HepG2 (cell line): ENCODE results near the gene HECTD4. TPM values are rescaled to one million over a fixed set of nuclear protein-coding genes. Genes with fewer than 3 reads are reported as not detected.

ENCODE experiments used
- ATAC-seq: fragments of 200-7000 bp; cut with Tn5 transposase; 3 replicates; pipeline ENCODE4 v1.9.1; 2020; ENCODE audit warnings: mild to moderate bottlenecking, moderate library complexity
- BruUV-seq: library from RNA; stranded (reverse); fragments of 400-500 nt; replicated peaks from 2 replicates; lab custom pipeline; 2021; lab: Mats Ljungman, UMichigan
- CTCF ChIA-PET: fragments of 300-600 bp; formaldehyde crosslinking; extraction: SDS; loops from one replicate; lab custom pipeline; 2021; ENCODE audit warnings: low total read pairs, inconsistent platforms, low intra/inter-chr PET ratio; lab: Yijun Ruan, JAX
- POLR2A ChIA-PET: fragments of 350-600 bp; sonication (Branson Sonifier 250); formaldehyde crosslinking; loops from one replicate; lab custom pipeline; 2020; ENCODE audit warnings: antibody characterized with exemption, inconsistent platforms; lab: Yijun Ruan, JAX
- DNase-seq: peaks from one replicate; pipeline ENCODE4 v3.0.0-alpha.2; 2015; ENCODE audit warnings: low spot score
- FAIRE-seq: peaks from 3 replicates; lab custom pipeline; 2011; peaks lifted over from hg19 to GRCh38; lab: Jason Lieb, UNC
- H2AFZ ChIP-seq: one replicate; pipeline ENCODE4 v1.6.1; 2011; ENCODE audit warnings: low read length, inconsistent platforms
- H3K27ac ChIP-seq: fragments of 300-600 bp; 3 replicates; pipeline ENCODE4 v1.8.0; 2011; ENCODE audit warnings: mixed run types, mild to moderate bottlenecking, mixed read lengths, low read length, inconsistent platforms; ENCODE audit not compliant: insufficient read depth; ENCODE audit errors: extremely low read length
- H3K27me3 ChIP-seq, 2 experiments: fragments of 200-600 bp in 1 of 2; 2 replicates in 1 of 2; 3 replicates in 1 of 2; pipeline versions ENCODE4 v1.6.0 to v1.8.0; 2011; ENCODE audit warnings: low read length in 2 of 2, mild to moderate bottlenecking in 2 of 2, moderate library complexity in 2 of 2, inconsistent platforms in 1 of 2; ENCODE audit not compliant: insufficient read depth in 2 of 2, control insufficient read depth in 1 of 2
- H3K36me3 ChIP-seq, 2 experiments: fragments of 200-600 bp in 1 of 2; replicated peaks in 1 of 2; 2 replicates in 1 of 2; 3 replicates in 1 of 2; pipeline versions ENCODE4 v1.5.1 to v1.8.0; 2011; ENCODE audit warnings: low read length in 2 of 2, inconsistent platforms in 1 of 2; ENCODE audit not compliant: insufficient read depth in 2 of 2, control insufficient read depth in 1 of 2
- H3K4me1 ChIP-seq: 2 replicates; pipeline ENCODE4 v1.5.1; 2012; ENCODE audit warnings: low read length, inconsistent platforms; ENCODE audit not compliant: insufficient read depth
- H3K4me2 ChIP-seq: 2 replicates; pipeline ENCODE4 v1.6.0; 2011; ENCODE audit warnings: low read depth, low read length, inconsistent platforms
- H3K4me3 ChIP-seq, 3 experiments: fragments of 200-600 bp in 1 of 3; sonication (generic), shearing (Covaris generic) in 1 of 3; replicated peaks in 1 of 3; 2 replicates each; pipeline ENCODE4 v1.5.1; 2011 to 2016; ENCODE audit warnings: low read length in 3 of 3, inconsistent platforms in 2 of 3, low read depth in 2 of 3, mild to moderate bottlenecking in 2 of 3, control low read depth in 1 of 3, mixed read lengths in 1 of 3; ENCODE audit not compliant: insufficient read depth in 1 of 3
- H3K79me2 ChIP-seq: one replicate; pipeline ENCODE4 v1.6.1; 2011; ENCODE audit warnings: low read length, inconsistent platforms; ENCODE audit not compliant: insufficient read depth
- H3K9ac ChIP-seq: 2 replicates; pipeline ENCODE4 v1.6.0; 2011; ENCODE audit warnings: mild to moderate bottlenecking, low read depth, low read length, inconsistent platforms; ENCODE audit not compliant: insufficient read depth
- H3K9me3 ChIP-seq: 2 replicates; pipeline ENCODE4 v1.5.1; 2012; ENCODE audit warnings: mild to moderate bottlenecking, low read length
- H4K20me1 ChIP-seq: 2 replicates; pipeline ENCODE4 v1.6.0; 2011; ENCODE audit warnings: inconsistent platforms, mild to moderate bottlenecking, low read length, moderate library complexity; ENCODE audit not compliant: insufficient read depth
- AGO1 ChIP-seq: fragments of 200-400 bp; formaldehyde crosslinking; IDR thresholded peaks from 2 replicates; pipeline ENCODE4 v1.6.1; 2017; ENCODE audit warnings: mild to moderate bottlenecking, low read depth, low read length, moderate library complexity; ENCODE audit not compliant: poor library complexity, severe bottlenecking
- GATAD1 ChIP-seq: IDR thresholded peaks from 2 replicates; pipeline ENCODE4 v1.6.1; 2016; ENCODE audit warnings: missing genetic modification reagents, missing compliant biosample characterization
- GPN1 ChIP-seq: sonication (generic); formaldehyde crosslinking; IDR thresholded peaks from 2 replicates; pipeline ENCODE4 v1.5.1; 2020; ENCODE audit warnings: missing genetic modification reagents, borderline replicate concordance
- HIVEP1 ChIP-seq: sonication (generic); formaldehyde crosslinking; IDR thresholded peaks from 2 replicates; pipeline ENCODE4 v1.4.0; 2020; ENCODE audit warnings: mild to moderate bottlenecking, missing genetic modification reagents
- MYC ChIP-seq: sonication (generic); formaldehyde crosslinking; IDR thresholded peaks from 2 replicates; pipeline ENCODE4 v1.9.0; 2021; ENCODE audit warnings: missing genetic modification reagents, borderline replicate concordance
- PHB2 ChIP-seq: fragments of 450-650 bp; IDR thresholded peaks from 2 replicates; pipeline ENCODE4 v1.6.1; 2018; ENCODE audit not compliant: partially characterized antibody
- RELA ChIP-seq: sonication (generic); formaldehyde crosslinking; IDR thresholded peaks from 2 replicates; pipeline ENCODE4 v1.4.0; 2020; ENCODE audit warnings: missing genetic modification reagents
- RFXAP ChIP-seq: sonication (generic); formaldehyde crosslinking; IDR thresholded peaks from 2 replicates; pipeline ENCODE4 v1.4.0; 2020; ENCODE audit warnings: missing genetic modification reagents, borderline replicate concordance
- SRSF9 ChIP-seq: fragments of 200-400 bp; formaldehyde crosslinking; IDR thresholded peaks from 2 replicates; pipeline ENCODE4 v1.6.1; 2018; ENCODE audit warnings: borderline replicate concordance, mild to moderate bottlenecking, low read depth, low read length; ENCODE audit not compliant: insufficient read depth, poor library complexity, severe bottlenecking
- ZBTB8A ChIP-seq: sonication (generic); formaldehyde crosslinking; IDR thresholded peaks from 2 replicates; pipeline ENCODE4 v1.4.0; 2020; ENCODE audit warnings: mild to moderate bottlenecking, low read depth, missing genetic modification reagents, borderline replicate concordance
- ZNF326 ChIP-seq: sonication (generic); formaldehyde crosslinking; IDR thresholded peaks from 2 replicates; pipeline ENCODE4 v1.4.0; 2020; ENCODE audit warnings: missing genetic modification reagents, borderline replicate concordance
- ZNF549 ChIP-seq: sonication (generic); formaldehyde crosslinking; IDR thresholded peaks from 2 replicates; pipeline ENCODE4 v1.5.0; 2020; ENCODE audit warnings: missing genetic modification reagents
- ZNF562 ChIP-seq: sonication (generic); formaldehyde crosslinking; IDR thresholded peaks from 2 replicates; pipeline ENCODE4 v1.8.0; 2022; ENCODE audit warnings: missing genetic modification reagents, borderline replicate concordance
- ZNF749 ChIP-seq: sonication (generic); formaldehyde crosslinking; IDR thresholded peaks from 2 replicates; pipeline ENCODE4 v1.8.0; 2022; ENCODE audit warnings: mild to moderate bottlenecking, missing genetic modification reagents, moderate library complexity, borderline replicate concordance
- ZSCAN29 ChIP-seq: sonication (generic); formaldehyde crosslinking; conservative IDR thresholded peaks from 2 replicates; pipeline ENCODE4 v1.4.0; 2020; ENCODE audit warnings: mild to moderate bottlenecking, missing genetic modification reagents
- WGBS: methylation state at CpG from one replicate; pipeline ENCODE4 v1.1.6; 2017; ENCODE audit warnings: low lambda C conversion rate; 5-methylcytosine and 5-hydroxymethylcytosine counted together
- in situ Hi-C: cut with HindIII; loops from 2 replicates; pipeline ENCODE4 v1.10.0; 2017; ENCODE audit warnings: low pct_unique_long_range_greater_than_20kb; ENCODE audit not compliant: extremely low pct_ligation_motif_present
- intact Hi-C: fragments of 100-400 bp; cut with micrococcal nuclease; formaldehyde crosslinking; loops from one replicate; pipeline ENCODE4 v1.10.0; 2022; ENCODE audit not compliant: unreplicated experiment
- polyA plus RNA-seq, 8 experiments: library from polyadenylated mRNA; depleted of rRNA in 3 of 8; stranded (reverse) in 7 of 8; unstranded in 1 of 8; fragments of >200 nt; fragmentation: Illumina TruSeq in 4 of 8; extraction: Trizol in 4 of 8; gene quantifications; 2 replicates each; pipeline versions ENCODE4 v1.2.1 to v1.2.3, GENCODE V29; 2011 to 2016; ENCODE audit warnings: low read depth in 4 of 8, missing spikeins in 1 of 8, mixed read lengths in 1 of 8; ENCODE audit not compliant: insufficient read depth in 1 of 8
- total RNA-seq, 5 experiments: library from RNA; depleted of rRNA; stranded (reverse); fragments of >200 nt; fragmentation: Illumina TruSeq; extraction: Trizol; gene quantifications; 2 replicates each; pipeline ENCODE4 v1.2.3, GENCODE V29; 2016; ENCODE audit warnings: low read depth in 1 of 5
- TF ChIP-seq, protein P1 (sequence below): sonication (generic); formaldehyde crosslinking; IDR thresholded peaks from 2 replicates; pipeline ENCODE4 v1.5.1; 2020; ENCODE audit warnings: missing genetic modification reagents, mild to moderate bottlenecking, borderline replicate concordance
- TF ChIP-seq, protein P2 (sequence below): sonication (generic); formaldehyde crosslinking; IDR thresholded peaks from 2 replicates; pipeline ENCODE4 v1.4.0; 2020; ENCODE audit warnings: mild to moderate bottlenecking, missing genetic modification reagents
- TF ChIP-seq, protein P3 (sequence below): sonication (generic); formaldehyde crosslinking; IDR thresholded peaks from 2 replicates; pipeline ENCODE4 v1.5.0; 2020; ENCODE audit warnings: mild to moderate bottlenecking, missing genetic modification reagents, borderline replicate concordance
- TF ChIP-seq, protein P4 (sequence below): sonication (generic); formaldehyde crosslinking; IDR thresholded peaks from 2 replicates; pipeline ENCODE4 v1.4.0; 2020; ENCODE audit warnings: missing genetic modification reagents

HECTD4 gene
- total and polyA plus RNA-seq, 2 of the 13 experiments (the other 11 are each of a cell fraction or from before 2014, with no cell fraction given) = 9.0 to 11.4 TPM

DNA sequence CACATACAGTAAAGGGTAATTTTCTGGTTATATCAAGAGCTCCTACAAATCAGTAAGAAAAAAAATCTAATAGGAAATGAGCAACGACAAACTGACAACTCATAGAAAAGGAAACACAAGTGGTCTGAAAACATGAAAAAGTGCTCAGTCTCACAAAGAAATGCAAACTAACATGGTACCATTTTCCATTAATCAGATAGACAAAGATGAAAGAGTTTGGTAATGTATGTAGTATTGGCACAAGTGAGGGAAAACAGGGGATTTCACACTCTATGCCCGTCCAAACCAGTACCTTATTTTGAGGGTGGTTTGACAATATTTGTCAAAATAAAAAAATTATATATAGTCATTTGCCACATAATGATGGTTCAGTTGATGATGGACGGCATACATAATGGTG is 49.7 kb upstream of the HECTD4 start:
- BruUV-seq = no TSS peak
- ChIA-PET POLR2A (no interaction called here), CTCF (no interaction called here)
- H3K9me3 ChIP-seq = no peaks in the 10 kb centered on the region
- intact Hi-C loops = no loop called here
- no peak overlapping the region for H3K9ac ChIP-seq
- ATAC-seq = no peak
- peaks cover 2% of the 10 kb centered on the region; the same call in 1 of the 2 replicates for H4K20me1 ChIP-seq
- no peaks in the 10 kb centered on the region for H3K4me1 ChIP-seq
- H3K4me3 ChIP-seq = no peak overlapping the region
- no peak for DNase-seq
- in situ Hi-C loops = no loop called here
- H2AFZ ChIP-seq = no peak overlapping the region
- H3K4me2 ChIP-seq = no peak overlapping the region
- no peak for FAIRE-seq
- H3K36me3 ChIP-seq = peaks cover 0 to 14% of the 10 kb centered on the region in 2 experiments; a peak in 3 of 5 replicates
- H3K79me2 ChIP-seq = peaks cover 39% of the 10 kb centered on the region
- no peak overlapping the region for H3K27ac ChIP-seq
- no peaks in the 10 kb centered on the region for H3K27me3 ChIP-seq
- 98% methylated on average over 3 of the region's 3 CpGs for WGBS
- TF ChIP-seq RFXAP (CRISPR knock-in tag) = no peak
- TF ChIP-seq, protein P1, sequence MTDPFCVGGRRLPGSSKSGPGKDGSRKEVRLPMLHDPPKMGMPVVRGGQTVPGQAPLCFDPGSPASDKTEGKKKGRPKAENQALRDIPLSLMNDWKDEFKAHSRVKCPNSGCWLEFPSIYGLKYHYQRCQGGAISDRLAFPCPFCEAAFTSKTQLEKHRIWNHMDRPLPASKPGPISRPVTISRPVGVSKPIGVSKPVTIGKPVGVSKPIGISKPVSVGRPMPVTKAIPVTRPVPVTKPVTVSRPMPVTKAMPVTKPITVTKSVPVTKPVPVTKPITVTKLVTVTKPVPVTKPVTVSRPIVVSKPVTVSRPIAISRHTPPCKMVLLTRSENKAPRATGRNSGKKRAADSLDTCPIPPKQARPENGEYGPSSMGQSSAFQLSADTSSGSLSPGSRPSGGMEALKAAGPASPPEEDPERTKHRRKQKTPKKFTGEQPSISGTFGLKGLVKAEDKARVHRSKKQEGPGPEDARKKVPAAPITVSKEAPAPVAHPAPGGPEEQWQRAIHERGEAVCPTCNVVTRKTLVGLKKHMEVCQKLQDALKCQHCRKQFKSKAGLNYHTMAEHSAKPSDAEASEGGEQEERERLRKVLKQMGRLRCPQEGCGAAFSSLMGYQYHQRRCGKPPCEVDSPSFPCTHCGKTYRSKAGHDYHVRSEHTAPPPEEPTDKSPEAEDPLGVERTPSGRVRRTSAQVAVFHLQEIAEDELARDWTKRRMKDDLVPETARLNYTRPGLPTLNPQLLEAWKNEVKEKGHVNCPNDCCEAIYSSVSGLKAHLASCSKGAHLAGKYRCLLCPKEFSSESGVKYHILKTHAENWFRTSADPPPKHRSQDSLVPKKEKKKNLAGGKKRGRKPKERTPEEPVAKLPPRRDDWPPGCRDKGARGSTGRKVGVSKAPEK (CRISPR knock-in tag) = no peak
- TF ChIP-seq GPN1 (CRISPR knock-in tag) = no peak
- no peak for TF ChIP-seq ZNF749 (CRISPR knock-in tag)
- TF ChIP-seq MYC (CRISPR knock-in tag) = no peak
- TF ChIP-seq, protein P2, sequence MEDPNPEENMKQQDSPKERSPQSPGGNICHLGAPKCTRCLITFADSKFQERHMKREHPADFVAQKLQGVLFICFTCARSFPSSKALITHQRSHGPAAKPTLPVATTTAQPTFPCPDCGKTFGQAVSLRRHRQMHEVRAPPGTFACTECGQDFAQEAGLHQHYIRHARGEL (CRISPR knock-in tag) = no peak
- TF ChIP-seq ZBTB8A (CRISPR knock-in tag) = no peak
- TF ChIP-seq HIVEP1 = no peak
- TF ChIP-seq SRSF9 = no peak
- TF ChIP-seq ZSCAN29 (CRISPR knock-in tag) = no peak
- TF ChIP-seq ZNF549 = no peak
- no peak for TF ChIP-seq GATAD1 (CRISPR knock-in tag)
- no peak for TF ChIP-seq RELA (CRISPR knock-in tag)
- TF ChIP-seq AGO1 = no peak
- TF ChIP-seq, protein P3, sequence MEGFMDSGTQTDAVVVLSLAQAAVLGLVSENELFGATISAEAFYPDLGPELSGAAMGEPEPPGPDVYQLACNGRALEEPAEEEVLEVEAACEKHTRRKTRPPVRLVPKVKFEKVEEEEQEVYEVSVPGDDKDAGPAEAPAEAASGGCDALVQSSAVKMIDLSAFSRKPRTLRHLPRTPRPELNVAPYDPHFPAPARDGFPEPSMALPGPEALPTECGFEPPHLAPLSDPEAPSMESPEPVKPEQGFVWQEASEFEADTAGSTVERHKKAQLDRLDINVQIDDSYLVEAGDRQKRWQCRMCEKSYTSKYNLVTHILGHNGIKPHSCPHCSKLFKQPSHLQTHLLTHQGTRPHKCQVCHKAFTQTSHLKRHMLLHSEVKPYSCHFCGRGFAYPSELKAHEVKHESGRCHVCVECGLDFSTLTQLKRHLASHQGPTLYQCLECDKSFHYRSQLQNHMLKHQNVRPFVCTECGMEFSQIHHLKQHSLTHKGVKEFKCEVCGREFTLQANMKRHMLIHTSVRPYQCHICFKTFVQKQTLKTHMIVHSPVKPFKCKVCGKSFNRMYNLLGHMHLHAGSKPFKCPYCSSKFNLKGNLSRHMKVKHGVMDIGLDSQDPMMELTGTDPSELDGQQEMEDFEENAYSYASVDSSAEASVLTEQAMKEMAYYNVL (CRISPR knock-in tag) = no peak
- TF ChIP-seq PHB2 = no peak
- TF ChIP-seq ZNF562 (CRISPR knock-in tag) = no peak
- TF ChIP-seq ZNF326 (CRISPR knock-in tag) = no peak
- TF ChIP-seq, protein P4, sequence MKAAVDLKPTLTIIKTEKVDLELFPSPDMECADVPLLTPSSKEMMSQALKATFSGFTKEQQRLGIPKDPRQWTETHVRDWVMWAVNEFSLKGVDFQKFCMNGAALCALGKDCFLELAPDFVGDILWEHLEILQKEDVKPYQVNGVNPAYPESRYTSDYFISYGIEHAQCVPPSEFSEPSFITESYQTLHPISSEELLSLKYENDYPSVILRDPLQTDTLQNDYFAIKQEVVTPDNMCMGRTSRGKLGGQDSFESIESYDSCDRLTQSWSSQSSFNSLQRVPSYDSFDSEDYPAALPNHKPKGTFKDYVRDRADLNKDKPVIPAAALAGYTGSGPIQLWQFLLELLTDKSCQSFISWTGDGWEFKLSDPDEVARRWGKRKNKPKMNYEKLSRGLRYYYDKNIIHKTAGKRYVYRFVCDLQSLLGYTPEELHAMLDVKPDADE (CRISPR knock-in tag) = no peak
